ENCODE data around the gene ACAP2.

The ACAP2 gene

GRCh38 chr3:195348426-195349115 is 94.2 kb downstream of the ACAP2 start:
- Histone ChIP-seq H3K9me3 (ENCODE audit: control insufficient read depth, insufficient read depth, low read length) (no peaks in the 10 kb centered on the region), H3K4me1 (ENCODE audit: control insufficient read depth, low read length) (no peaks in the 10 kb centered on the region), H3K27me3 (ENCODE audit: control insufficient read depth, low read length) (no peaks in the 10 kb centered on the region), H3K36me3 (ENCODE audit: control insufficient read depth, low read length) (peaks cover 13% of the 10 kb centered on the region), H3F3A (ENCODE audit: control insufficient read depth, insufficient read depth) (0 out of 2 replicates have a peak, but pooled peaks cover 3% of the 10 kb centered on the region), H4K20me1 (ENCODE audit: control insufficient read depth, insufficient read depth, low read depth, low read length) (peaks cover 4% of the 10 kb centered on the region; the same call in 1 of the 2 replicates), H3K4me3 (ENCODE audit: low read length) (no peak overlapping the region), H3K79me2 (ENCODE audit: control insufficient read depth, low read length) (peaks cover 35% of the 10 kb centered on the region), H3K4me2 (ENCODE audit: low read length) (no peak overlapping the region), H3K27ac (ENCODE audit: low read depth, low read length) (no peak overlapping the region), H3K9me2 (replicated peaks; ENCODE audit: control insufficient read depth, low read length) (no peaks in the 10 kb centered on the region)
- TF ChIP-seq CTCF (IDR thresholded peaks at IDR 0.05; ENCODE audit: low read depth, low read length, poor library complexity, severe bottlenecking) (no peak), EZH2phosphoT487 (IDR thresholded peaks at IDR 0.05; ENCODE audit: borderline replicate concordance, low read length) (no peak)

GRCh38 chr3:195337747-195338146 is 105.1 kb downstream of the ACAP2 start:
- no peak for TF ChIP-seq EZH2phosphoT487 (IDR thresholded peaks at IDR 0.05; ENCODE audit: borderline replicate concordance, low read length)
- TF ChIP-seq CTCF (IDR thresholded peaks at IDR 0.05; ENCODE audit: low read depth, low read length, poor library complexity, severe bottlenecking) = no peak
- H3K4me1 ChIP-seq (ENCODE audit: control insufficient read depth, low read length) = no peaks in the 10 kb centered on the region
- no peak overlapping the region for H3K4me3 ChIP-seq (ENCODE audit: low read length)
- H3K36me3 ChIP-seq (ENCODE audit: control insufficient read depth, low read length) = peaks cover 47% of the 10 kb centered on the region
- no peaks in the 10 kb centered on the region for H3K9me3 ChIP-seq (ENCODE audit: control insufficient read depth, insufficient read depth, low read length)
- no peaks in the 10 kb centered on the region for H4K20me1 ChIP-seq (ENCODE audit: control insufficient read depth, insufficient read depth, low read depth, low read length)
- H3K79me2 ChIP-seq (ENCODE audit: control insufficient read depth, low read length) = no peaks in the 10 kb centered on the region
- no peaks in the 10 kb centered on the region for H3K27me3 ChIP-seq (ENCODE audit: control insufficient read depth, low read length)
- H3K4me2 ChIP-seq (ENCODE audit: low read length) = no peak overlapping the region
- no peaks in the 10 kb centered on the region for H3K9me2 ChIP-seq (replicated peaks; ENCODE audit: control insufficient read depth, low read length)
- H3F3A ChIP-seq (ENCODE audit: control insufficient read depth, insufficient read depth) = 0 out of 2 replicates have a peak, but pooled peaks cover 6% of the 10 kb centered on the region
- no peak overlapping the region for H3K27ac ChIP-seq (ENCODE audit: low read depth, low read length)

- H3K4me2 ChIP-seq (ENCODE audit: low read length) = no peak overlapping the region
- H4K20me1 ChIP-seq (ENCODE audit: control insufficient read depth, insufficient read depth, low read depth, low read length) = no peaks in the 10 kb centered on the region
- H3K27ac ChIP-seq (ENCODE audit: low read depth, low read length) = no peak overlapping the region
- H3F3A ChIP-seq (ENCODE audit: control insufficient read depth, insufficient read depth) = peaks cover 6% of the 10 kb centered on the region; the same call in 1 of the 2 replicates
- H3K4me1 ChIP-seq (ENCODE audit: control insufficient read depth, low read length) = no peaks in the 10 kb centered on the region
- TF ChIP-seq EZH2phosphoT487 (IDR thresholded peaks at IDR 0.05; ENCODE audit: borderline replicate concordance, low read length) (no peak), CTCF (IDR thresholded peaks at IDR 0.05; ENCODE audit: low read depth, low read length, poor library complexity, severe bottlenecking) (no peak)
- H3K9me3 ChIP-seq (ENCODE audit: control insufficient read depth, insufficient read depth, low read length) = no peaks in the 10 kb centered on the region
- H3K27me3 ChIP-seq (ENCODE audit: control insufficient read depth, low read length) = no peaks in the 10 kb centered on the region
- H3K36me3 ChIP-seq (ENCODE audit: control insufficient read depth, low read length) = peaks cover 48% of the 10 kb centered on the region
- H3K79me2 ChIP-seq (ENCODE audit: control insufficient read depth, low read length) = no peaks in the 10 kb centered on the region
- no peak overlapping the region for H3K4me3 ChIP-seq (ENCODE audit: low read length)
- no peaks in the 10 kb centered on the region for H3K9me2 ChIP-seq (replicated peaks; ENCODE audit: control insufficient read depth, low read length)
Observed at GRCh38 chr3:195334967-195335366, 107.9 kb downstream of the ACAP2 start.
